GM21367 (cell line): ENCODE measurements around the gene CLCNKA.
"Not testable (repeated sequence)": the region's sequence is repeated elsewhere in the genome, so short reads cannot be mapped to it uniquely, and the experiment has no call there.

ENCODE experiments used
- ATAC-seq: cut with Tn5 transposase; IDR thresholded peaks from one replicate; pipeline ENCODE4 v1.9.1; 2021; ENCODE audit not compliant: unreplicated experiment

CLCNKA gene

GRCh38 chr1:15997637-15998280 lies 24.1 kb upstream of the CLCNKA start:
- no peak for ATAC-seq

GRCh38 chr1:15998929-15999328 lies 22.9 kb upstream of the CLCNKA start:
- ATAC-seq = no peak

DNA sequence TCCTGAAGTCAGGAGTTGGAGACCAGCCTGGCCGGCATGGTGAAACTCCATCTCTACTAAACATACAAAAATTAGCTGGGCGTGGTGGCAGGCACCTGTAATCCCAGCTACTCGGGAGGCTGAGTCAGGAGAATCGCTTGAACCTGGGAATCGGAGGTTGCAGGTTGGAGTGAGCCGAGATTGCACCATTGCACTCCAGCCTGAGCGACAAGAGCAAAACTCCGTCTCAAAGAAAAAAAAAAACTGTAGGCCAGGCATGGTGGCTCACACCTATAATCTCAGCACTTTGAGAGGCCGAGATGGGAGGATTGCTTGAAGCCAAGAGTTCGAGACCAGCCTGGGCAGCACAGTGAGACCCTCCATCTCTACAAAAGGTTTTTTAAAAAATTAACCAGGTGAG lies 20.6 kb upstream of the CLCNKA start:
- not testable (repeated sequence) for ATAC-seq

- no peak for ATAC-seq
Observed at GRCh38 chr1:16005597-16005996, 16.2 kb upstream of the CLCNKA start.

DNA sequence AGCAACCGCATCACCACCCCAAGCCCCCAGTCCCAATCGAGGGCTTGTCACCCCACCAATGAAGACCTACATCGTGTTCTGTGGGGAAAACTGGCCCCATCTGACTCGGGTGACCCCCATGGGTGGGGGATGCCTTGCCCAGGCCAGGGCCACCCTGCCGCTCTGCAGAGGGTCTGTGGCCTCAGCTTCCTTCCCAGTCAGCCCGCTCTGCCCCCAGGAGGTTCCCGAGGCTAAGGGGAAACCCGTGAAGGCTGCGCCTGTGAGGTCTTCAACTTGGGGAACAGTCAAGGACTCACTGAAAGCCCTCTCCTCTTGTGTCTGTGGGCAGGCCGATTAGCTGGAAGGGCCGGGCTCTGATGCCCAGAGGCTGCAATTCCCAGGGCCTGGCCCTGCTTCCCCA lies 15.8 kb upstream of the CLCNKA start:
- ATAC-seq = no peak

DNA sequence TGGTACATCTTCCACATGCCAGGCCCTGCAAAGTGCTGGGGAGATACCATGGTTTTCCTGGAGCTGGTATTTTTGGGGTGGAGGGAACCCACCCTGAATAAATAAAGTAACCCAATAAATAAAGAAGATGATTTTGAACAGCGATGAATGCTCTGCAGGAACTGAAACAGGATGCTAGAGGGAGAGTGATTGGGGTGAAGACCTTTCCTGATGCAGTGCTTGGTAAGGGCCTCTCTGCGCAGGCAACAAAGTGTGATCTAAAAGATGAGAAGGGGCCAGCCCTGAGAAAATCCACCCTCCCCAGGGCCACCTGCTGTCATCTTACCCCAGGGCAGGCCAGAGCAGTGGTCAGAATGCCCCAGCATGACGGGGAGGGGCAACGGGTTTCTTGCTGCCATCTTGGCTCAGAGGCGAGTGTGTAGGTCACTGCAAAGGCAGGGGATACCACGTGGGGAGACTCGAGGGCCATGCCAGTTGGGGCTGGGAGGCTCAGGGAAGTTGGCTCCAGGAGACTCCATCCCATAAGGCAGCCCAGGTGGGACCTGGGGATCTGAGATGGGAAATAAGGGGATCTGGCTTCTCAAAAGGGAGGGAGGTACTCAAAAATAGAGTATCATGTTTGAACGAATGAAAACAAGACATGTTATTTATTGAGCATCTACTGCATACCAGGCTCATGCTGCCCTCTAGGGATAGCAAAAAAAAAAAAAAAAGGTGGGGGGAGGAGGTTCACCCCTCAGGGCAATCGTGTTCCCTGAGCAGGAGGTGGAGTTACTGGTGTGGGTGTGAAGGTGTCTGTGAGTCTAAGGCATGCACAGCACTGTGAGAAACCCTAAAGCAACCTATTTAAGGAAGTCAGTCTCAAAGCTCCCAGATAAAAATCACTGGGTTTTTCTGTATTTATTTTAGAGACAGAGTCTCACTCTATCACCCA lies 15.0 kb upstream of the CLCNKA start:
- ATAC-seq = no peak

DNA sequence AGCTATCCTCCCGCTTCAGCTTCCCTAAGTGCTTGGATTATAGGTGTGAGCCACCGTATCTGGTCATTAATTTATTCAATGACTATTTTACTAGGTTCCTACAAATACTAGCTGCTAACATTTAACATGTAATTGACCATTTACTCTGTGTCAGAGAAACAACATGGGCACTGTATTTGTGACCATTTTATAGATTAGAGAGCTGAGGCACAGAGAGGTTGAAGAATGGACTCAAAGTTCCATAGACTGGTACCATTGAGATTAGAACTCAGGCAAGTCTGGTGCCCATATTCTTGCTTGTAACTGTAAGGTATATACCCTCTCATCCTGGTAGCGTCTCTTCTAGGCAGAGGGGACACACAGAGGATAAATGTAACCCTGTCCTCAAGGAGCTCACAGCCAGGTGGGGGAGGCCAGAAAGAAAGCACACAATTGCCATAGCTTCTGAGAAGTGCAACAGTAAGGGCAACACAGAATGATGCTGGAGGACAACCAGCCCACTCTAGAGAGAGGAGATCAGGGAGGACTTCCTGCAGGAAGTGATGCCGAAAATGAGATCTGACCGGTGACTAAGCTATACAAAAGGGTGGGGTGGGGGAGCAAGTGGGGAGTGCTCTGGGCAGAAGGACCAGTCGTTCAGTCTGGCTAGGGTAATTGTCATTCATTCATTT lies 14.0 kb upstream of the CLCNKA start:
- ATAC-seq = no peak

GRCh38 chr1:16009030-16009460 lies 12.8 kb upstream of the CLCNKA start:
- ATAC-seq = no peak

GRCh38 chr1:16009678-16010077 lies 12.2 kb upstream of the CLCNKA start:
- no peak for ATAC-seq

DNA sequence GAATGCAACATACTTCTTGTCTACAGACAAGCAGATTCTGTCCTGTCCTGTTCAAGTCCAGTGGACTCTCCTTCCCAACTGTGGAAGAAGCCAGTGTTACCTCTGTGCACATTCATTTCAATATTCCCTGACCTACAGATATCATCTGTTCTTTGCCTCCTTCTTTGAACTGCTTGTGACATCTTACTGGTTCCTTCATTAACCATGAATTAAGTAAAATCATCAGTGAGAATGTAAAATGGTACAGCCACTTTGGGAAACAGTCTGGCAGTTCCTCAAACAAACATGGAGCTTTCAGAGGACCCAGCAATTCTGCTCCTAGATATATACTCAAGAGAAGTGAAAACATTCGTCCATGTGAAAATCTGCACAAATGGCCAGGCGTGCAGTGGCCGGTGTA lies 11.0 kb upstream of the CLCNKA start:
- no peak for ATAC-seq

DNA sequence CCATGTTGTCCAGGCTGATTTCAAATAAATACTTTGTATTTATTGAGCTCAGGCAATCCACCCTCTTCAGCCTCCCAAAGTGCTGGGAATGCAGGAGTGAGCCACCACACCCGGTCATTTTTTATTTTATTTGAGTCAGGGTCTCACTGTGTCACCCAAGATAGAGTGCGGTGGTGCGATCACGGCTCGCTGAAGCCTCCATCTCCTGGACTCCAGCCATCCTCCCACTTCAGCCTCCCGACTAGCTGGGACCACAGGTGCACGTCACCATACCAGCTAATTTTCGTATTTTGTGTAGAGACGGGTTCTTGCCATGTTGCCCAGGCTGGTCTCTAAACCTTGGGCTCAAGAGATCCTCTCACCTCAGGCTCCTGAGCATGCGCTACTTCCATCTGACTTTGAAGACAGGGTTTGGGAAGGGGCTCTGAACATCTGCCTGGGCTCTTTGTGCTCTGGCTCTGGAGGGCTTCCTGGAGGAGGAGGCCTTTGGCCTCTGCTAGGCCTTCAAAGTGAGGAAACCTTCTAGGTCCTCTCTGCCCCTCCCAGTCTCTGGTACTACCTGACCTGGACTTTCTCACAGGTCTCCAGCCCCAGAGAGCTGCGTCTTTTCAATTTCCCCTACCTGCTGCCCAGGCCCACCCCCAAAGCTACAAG lies 9.8 kb upstream of the CLCNKA start:
- ATAC-seq = no peak

DNA sequence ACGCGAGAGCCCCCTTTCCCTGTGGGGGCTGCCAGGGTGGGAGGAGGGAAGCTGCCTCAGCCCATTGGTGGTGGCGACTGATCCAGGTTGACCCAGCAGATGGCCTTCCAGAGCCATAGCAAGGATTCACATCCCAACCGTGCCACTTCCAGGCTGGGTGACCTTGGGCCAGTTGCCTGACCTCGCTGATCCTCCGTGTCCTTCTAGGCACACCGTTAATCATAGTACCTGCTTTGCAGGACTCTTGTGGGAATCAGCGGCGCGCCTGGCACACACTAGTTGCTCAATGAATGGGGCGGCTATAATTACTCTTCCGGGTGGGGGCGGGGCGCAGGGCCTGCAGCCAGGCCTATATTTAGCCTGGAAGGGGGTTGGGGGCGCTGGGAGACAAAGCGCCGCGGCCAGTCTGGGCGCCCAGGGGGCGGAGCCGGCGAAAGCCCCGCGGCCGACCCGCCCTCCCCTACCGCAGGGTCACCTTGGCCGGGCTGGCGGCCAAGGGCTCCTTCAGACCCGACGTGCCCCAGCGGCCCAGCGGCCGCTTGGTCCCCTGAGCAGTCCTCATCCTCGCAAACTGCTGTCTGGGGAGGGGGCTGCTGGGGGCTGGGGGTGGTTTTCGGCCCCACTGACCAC lies 9.1 kb upstream of the CLCNKA start:
- ATAC-seq = no peak

GRCh38 chr1:16013220-16013907 lies 8.5 kb upstream of the CLCNKA start:
- ATAC-seq = no peak

- ATAC-seq = no peak
Observed at GRCh38 chr1:16013908-16014258, 8.0 kb upstream of the CLCNKA start.

DNA sequence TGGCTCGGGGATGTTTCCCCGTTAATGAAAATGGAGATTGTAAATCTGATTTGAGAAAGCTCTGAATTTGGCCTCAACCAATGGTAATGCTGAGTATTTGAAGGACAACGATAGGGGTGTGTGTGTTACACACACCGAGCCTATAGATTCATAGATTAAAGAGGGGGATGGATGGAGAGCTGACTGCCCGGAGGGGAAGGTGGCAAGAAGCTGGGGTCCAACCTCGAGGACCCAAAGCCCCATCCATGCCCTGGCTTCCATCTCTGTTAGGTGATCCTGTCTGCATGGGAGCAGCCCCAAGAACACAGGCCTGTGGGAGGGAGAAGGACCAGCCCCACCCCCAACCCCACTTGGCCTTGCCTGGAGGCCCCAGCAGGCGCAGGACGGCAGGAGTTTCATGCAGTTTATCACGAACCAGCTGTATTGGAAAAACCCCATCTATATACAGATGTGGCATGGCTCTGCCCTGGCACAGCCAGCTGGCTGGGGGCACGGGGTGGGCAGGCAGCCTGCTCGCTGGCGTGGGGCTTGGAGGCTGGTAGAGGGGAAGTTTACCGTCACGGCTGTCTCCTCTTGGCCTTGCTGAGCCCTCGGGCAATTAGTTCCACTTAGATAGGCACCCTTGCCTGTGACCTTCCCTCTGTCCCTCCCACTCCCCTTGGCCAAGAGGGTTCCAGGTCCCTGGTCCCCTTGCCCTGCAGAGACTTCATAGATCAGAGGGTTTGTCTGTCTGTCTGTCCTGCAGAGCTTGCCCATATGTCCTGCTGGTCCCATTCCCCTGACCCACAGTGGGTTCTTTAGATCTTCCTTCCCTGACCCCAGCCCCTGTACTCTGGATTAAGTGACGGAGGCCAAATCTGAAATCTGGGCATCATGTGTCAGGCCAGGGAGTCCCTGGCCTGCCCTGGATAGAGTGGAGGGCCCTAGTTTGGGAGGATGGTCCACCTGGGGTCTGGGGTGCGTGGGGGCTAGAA lies 7.0 kb upstream of the CLCNKA start:
- no peak for ATAC-seq

GRCh38 chr1:16015491-16015890 lies 6.3 kb upstream of the CLCNKA start:
- no peak for ATAC-seq

DNA sequence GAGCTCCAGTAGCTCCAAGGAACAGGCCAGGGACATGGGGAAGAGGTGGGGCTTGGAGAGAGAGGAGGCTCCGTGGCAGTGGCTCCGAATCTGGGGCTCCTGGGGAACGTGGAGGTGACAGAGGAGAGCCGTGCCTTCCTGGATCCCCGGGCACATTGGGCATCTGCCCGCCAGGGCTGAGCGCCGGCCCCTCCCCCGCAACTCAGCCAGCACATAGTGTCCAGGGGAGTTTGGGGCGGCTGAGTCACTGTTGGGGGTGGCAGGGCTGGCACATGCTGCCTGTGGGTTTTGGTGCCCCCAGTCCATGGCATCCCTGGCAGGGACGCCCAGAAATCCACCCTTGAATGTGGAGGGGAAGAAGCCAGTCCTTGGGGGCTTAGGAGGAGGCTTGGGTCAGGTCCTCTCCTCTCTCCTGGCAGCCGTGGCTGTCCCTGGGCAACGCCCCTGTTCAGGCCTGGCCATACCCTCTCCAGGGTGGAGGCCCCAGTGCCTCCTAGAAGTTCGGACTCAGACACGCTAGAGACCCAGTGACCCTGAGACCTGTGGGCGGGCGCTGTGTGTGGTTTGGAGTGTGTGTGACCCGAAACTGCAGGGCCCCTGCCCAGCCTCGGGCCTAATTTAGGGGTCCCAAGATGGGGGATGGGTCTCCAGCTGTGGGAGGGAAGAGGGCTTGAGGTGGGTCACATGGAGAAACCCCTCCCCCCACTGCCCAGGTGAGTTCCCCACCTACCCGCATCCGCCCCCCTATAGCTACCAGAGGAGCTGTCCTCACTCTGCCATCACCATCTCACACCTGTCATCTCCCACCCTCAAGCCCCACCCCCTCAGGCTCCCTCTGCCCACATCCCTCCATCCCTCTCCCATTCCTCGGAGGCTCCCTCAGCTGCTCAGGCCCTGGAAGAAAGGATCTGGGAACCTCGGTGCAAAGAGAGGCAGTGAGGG lies 5.6 kb upstream of the CLCNKA start:
- ATAC-seq = no peak

DNA sequence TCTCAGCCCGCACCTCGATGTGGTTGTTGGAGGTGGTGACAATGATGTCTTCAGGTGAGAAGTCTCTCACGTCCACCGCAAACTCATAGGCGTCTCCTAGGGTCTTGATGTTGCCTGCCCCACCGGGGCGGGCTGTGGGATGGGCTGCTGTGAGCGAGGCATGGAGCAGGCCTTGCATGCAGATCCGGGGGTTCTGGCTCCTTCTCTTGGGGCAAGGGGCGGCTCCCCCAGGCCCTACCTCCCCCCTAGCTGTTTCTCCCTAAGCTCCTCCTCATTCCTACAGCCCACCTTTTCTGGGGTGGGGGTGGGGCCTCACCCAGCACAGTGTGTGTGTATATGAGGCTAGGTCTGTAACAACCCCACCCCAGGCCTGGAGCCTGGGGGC lies 4.8 kb upstream of the CLCNKA start:
- ATAC-seq = no peak
